Measurements from ENCODE around the gene SRPX. TPM values are rescaled to one million over a fixed set of nuclear protein-coding genes. Genes with fewer than 3 reads are reported as not detected.

The SRPX gene
- total RNA-seq, 1 donor: 76.7 TPM

- TF ChIP-seq, protein P1, sequence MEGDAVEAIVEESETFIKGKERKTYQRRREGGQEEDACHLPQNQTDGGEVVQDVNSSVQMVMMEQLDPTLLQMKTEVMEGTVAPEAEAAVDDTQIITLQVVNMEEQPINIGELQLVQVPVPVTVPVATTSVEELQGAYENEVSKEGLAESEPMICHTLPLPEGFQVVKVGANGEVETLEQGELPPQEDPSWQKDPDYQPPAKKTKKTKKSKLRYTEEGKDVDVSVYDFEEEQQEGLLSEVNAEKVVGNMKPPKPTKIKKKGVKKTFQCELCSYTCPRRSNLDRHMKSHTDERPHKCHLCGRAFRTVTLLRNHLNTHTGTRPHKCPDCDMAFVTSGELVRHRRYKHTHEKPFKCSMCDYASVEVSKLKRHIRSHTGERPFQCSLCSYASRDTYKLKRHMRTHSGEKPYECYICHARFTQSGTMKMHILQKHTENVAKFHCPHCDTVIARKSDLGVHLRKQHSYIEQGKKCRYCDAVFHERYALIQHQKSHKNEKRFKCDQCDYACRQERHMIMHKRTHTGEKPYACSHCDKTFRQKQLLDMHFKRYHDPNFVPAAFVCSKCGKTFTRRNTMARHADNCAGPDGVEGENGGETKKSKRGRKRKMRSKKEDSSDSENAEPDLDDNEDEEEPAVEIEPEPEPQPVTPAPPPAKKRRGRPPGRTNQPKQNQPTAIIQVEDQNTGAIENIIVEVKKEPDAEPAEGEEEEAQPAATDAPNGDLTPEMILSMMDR (IDR thresholded peaks at IDR 0.05; ENCODE audit: extremely low read depth, low read depth, low read length): no peak
- no peak overlapping the region for H3K4me2 ChIP-seq (ENCODE audit: insufficient read depth, low read length)
- H3K4me3 ChIP-seq (ENCODE audit: insufficient read depth, low read length): no peak overlapping the region
- no peaks in the 10 kb centered on the region for H4K20me1 ChIP-seq (ENCODE audit: insufficient read depth, low read length)
- no peak for DNase-seq (ENCODE audit: insufficient read length, low spot score, missing footprints)
- no peaks in the 10 kb centered on the region for H3K9me3 ChIP-seq (ENCODE audit: low read depth, low read length)
- H3K79me2 ChIP-seq (ENCODE audit: insufficient read depth, low read length): no peaks in the 10 kb centered on the region
- H3K36me3 ChIP-seq (ENCODE audit: insufficient read depth, low read length): peaks cover 2% of the 10 kb centered on the region
- H3K27me3 ChIP-seq (ENCODE audit: insufficient read depth, low read length): no peaks in the 10 kb centered on the region
- no peak overlapping the region for H2AFZ ChIP-seq (ENCODE audit: low read length)
- peaks cover 7% of the 10 kb centered on the region for H3K4me1 ChIP-seq (ENCODE audit: insufficient read depth, low read length)
- no peak overlapping the region for H3K27ac ChIP-seq (ENCODE audit: low read depth, low read length)
Measured at GRCh38 chrX:38154340-38154739, 66.3 kb downstream of the SRPX start.

DNA sequence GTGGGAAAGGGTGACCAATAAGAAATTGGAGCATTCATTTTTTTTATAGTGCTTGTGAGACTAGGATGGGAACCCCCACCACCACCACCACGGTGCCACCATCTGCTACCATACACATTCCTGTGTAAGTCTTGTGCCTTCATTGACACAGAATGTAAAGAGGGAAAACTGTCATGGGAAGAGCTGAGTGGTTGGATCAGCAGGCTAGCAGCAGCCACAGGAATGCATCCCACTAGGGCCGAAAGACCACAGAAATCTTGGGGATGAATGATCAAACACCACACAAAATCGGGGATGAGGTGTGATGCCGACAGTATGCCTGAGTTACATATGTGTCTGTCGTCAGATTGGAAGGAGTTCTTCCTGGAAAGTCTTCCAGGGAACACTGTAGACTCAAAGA, 69.2 kb downstream of the SRPX start:
- no peak for DNase-seq (ENCODE audit: insufficient read length, low spot score, missing footprints)
- no peak overlapping the region for H3K4me3 ChIP-seq (ENCODE audit: insufficient read depth, low read length)
- no peak overlapping the region for H3K27ac ChIP-seq (ENCODE audit: low read depth, low read length)
- peaks cover 7% of the 10 kb centered on the region for H3K4me1 ChIP-seq (ENCODE audit: insufficient read depth, low read length)
- no peaks in the 10 kb centered on the region for H3K27me3 ChIP-seq (ENCODE audit: insufficient read depth, low read length)
- no peak overlapping the region for H3K4me2 ChIP-seq (ENCODE audit: insufficient read depth, low read length)
- no peaks in the 10 kb centered on the region for H4K20me1 ChIP-seq (ENCODE audit: insufficient read depth, low read length)
- H3K9me3 ChIP-seq (ENCODE audit: low read depth, low read length): no peaks in the 10 kb centered on the region
- peaks cover 2% of the 10 kb centered on the region for H3K36me3 ChIP-seq (ENCODE audit: insufficient read depth, low read length)
- no peak overlapping the region for H2AFZ ChIP-seq (ENCODE audit: low read length)
- H3K79me2 ChIP-seq (ENCODE audit: insufficient read depth, low read length): no peaks in the 10 kb centered on the region
- TF ChIP-seq, protein P1 (IDR thresholded peaks at IDR 0.05; ENCODE audit: extremely low read depth, low read depth, low read length): no peak

DNA sequence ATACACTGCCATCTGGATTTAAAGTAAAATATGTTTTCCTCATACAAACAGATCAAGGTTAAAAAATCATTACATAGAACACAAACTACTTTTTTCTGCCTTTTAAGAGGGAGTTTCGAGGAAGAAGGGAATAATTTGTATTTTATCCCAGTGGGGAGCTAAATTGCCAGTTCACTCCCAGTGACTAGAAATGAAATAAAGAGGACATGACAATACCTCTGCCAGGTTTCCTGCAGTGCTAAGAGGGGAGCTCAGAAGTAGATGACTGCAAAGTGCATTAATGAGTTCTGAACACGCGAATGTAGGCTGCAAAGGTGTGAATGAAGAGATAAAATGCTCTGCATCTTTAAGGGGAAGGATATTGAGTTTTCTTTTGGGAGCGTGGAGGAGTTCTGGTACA, 69.7 kb downstream of the SRPX start:
- peaks cover 7% of the 10 kb centered on the region for H3K4me1 ChIP-seq (ENCODE audit: insufficient read depth, low read length)
- H3K9me3 ChIP-seq (ENCODE audit: low read depth, low read length): no peaks in the 10 kb centered on the region
- H3K36me3 ChIP-seq (ENCODE audit: insufficient read depth, low read length): peaks cover 2% of the 10 kb centered on the region
- no peaks in the 10 kb centered on the region for H3K79me2 ChIP-seq (ENCODE audit: insufficient read depth, low read length)
- no peak overlapping the region for H2AFZ ChIP-seq (ENCODE audit: low read length)
- TF ChIP-seq, protein P1 (IDR thresholded peaks at IDR 0.05; ENCODE audit: extremely low read depth, low read depth, low read length): no peak
- no peak overlapping the region for H3K4me2 ChIP-seq (ENCODE audit: insufficient read depth, low read length)
- no peaks in the 10 kb centered on the region for H3K27me3 ChIP-seq (ENCODE audit: insufficient read depth, low read length)
- DNase-seq (ENCODE audit: insufficient read length, low spot score, missing footprints): no peak
- no peaks in the 10 kb centered on the region for H4K20me1 ChIP-seq (ENCODE audit: insufficient read depth, low read length)
- H3K4me3 ChIP-seq (ENCODE audit: insufficient read depth, low read length): no peak overlapping the region
- no peak overlapping the region for H3K27ac ChIP-seq (ENCODE audit: low read depth, low read length)

DNA sequence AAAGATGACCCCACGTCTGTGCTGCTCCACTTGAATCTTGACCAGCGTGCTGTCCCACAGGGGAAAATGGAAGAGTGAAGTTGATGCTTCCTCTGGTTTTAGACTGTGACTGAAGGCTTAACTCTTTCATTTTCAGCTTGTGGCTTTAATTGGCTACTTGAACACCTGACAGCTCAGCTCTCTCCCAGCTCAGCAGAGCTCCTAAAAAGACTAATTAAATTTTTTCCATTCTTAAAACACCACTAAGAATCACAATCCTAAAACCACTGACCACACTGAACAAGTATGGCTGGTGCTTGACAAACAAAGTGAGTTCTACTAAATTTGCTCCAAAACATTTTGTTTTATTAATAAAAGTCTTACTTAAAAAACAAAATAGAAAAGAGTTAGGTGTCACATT, 71.7 kb downstream of the SRPX start:
- H3K79me2 ChIP-seq (ENCODE audit: insufficient read depth, low read length): no peaks in the 10 kb centered on the region
- H3K9me3 ChIP-seq (ENCODE audit: low read depth, low read length): no peaks in the 10 kb centered on the region
- no peak overlapping the region for H3K27ac ChIP-seq (ENCODE audit: low read depth, low read length)
- DNase-seq (ENCODE audit: insufficient read length, low spot score, missing footprints): no peak
- H4K20me1 ChIP-seq (ENCODE audit: insufficient read depth, low read length): no peaks in the 10 kb centered on the region
- H2AFZ ChIP-seq (ENCODE audit: low read length): no peak overlapping the region
- no peaks in the 10 kb centered on the region for H3K27me3 ChIP-seq (ENCODE audit: insufficient read depth, low read length)
- TF ChIP-seq, protein P1 (IDR thresholded peaks at IDR 0.05; ENCODE audit: extremely low read depth, low read depth, low read length): no peak
- no peak overlapping the region for H3K4me3 ChIP-seq (ENCODE audit: insufficient read depth, low read length)
- peaks cover 7% of the 10 kb centered on the region for H3K4me1 ChIP-seq (ENCODE audit: insufficient read depth, low read length)
- H3K4me2 ChIP-seq (ENCODE audit: insufficient read depth, low read length): no peak overlapping the region
- H3K36me3 ChIP-seq (ENCODE audit: insufficient read depth, low read length): no peaks in the 10 kb centered on the region

Measured in osteoblast (primary cell).